Muscle of leg (tissue), 11 donors: Measurements from ENCODE around the gene RNF181. TPM values are rescaled to one million over a fixed set of nuclear protein-coding genes. Genes with fewer than 3 reads are reported as not detected.

Experiments used
- DNase-seq: peaks from one replicate; pipeline ENCODE4 v3.0.0; 2013
- H3K27ac ChIP-seq: one replicate; pipeline ENCODE4 v1.5.1; 2013; ENCODE audit warnings: mild to moderate bottlenecking, low read length, control low read depth
- H3K27me3 ChIP-seq: one replicate; pipeline ENCODE4 v1.6.1; 2013; ENCODE audit warnings: low read length; ENCODE audit not compliant: control insufficient read depth, insufficient read depth
- H3K36me3 ChIP-seq: one replicate; pipeline ENCODE4 v1.6.1; 2013; ENCODE audit warnings: low read length; ENCODE audit not compliant: control insufficient read depth, insufficient read depth
- H3K4me1 ChIP-seq: one replicate; pipeline ENCODE4 v1.6.1; 2013; ENCODE audit warnings: low read length; ENCODE audit not compliant: control insufficient read depth, insufficient read depth
- H3K4me3 ChIP-seq: one replicate; pipeline ENCODE4 v1.5.1; 2013; ENCODE audit warnings: low read length, control low read depth
- H3K9me3 ChIP-seq: replicated peaks from 2 replicates; pipeline ENCODE4 v1.6.1; 2013; ENCODE audit warnings: low read depth, low read length; ENCODE audit not compliant: control insufficient read depth
- WGBS: methylation state at CpG from one replicate; pipeline ENCODE4 v1.1.5; 2013; ENCODE audit warnings: missing lambda C conversion rate; ENCODE audit not compliant: insufficient coverage; 5-methylcytosine and 5-hydroxymethylcytosine counted together
- polyA plus RNA-seq, 8 donors: library from polyadenylated mRNA; unstranded; fragments of 120-200 nt; gene quantifications; one replicate each; pipeline versions ENCODE4 v1.2.1 to v1.2.3, GENCODE V29; 2013; ENCODE audit warnings: inconsistent platforms in 1 of 8, low replicate concordance in 1 of 8; ENCODE audit not compliant: insufficient read length in 8 of 8, insufficient read depth in 1 of 8
- total RNA-seq: library from RNA; stranded (reverse); fragments of 120-200 nt; gene quantifications from one replicate; pipeline ENCODE4 v1.2.4, GENCODE V29; 2013

Gene RNF181
- total and polyA plus RNA-seq, 9 donors = 53.9 to 109 (median 60.3) TPM

- Histone ChIP-seq H3K27ac (no peak overlapping the region), H3K27me3 (no peaks in the 10 kb centered on the region)
Observed at GRCh38 chr2:85635011-85635410, 39.5 kb downstream of the RNF181 start.

GRCh38 chr2:85635636-85636035 lies 40.1 kb downstream of the RNF181 start:
- no peak for DNase-seq
- 78% methylated on average over 3 of the region's 4 CpGs for WGBS
- Histone ChIP-seq H3K9me3 (no peaks in the 10 kb centered on the region), H3K27me3 (no peaks in the 10 kb centered on the region), H3K27ac (no peak overlapping the region), H3K4me3 (no peak overlapping the region), H3K36me3 (peaks cover 84% of the 10 kb centered on the region), H3K4me1 (no peaks in the 10 kb centered on the region)

More at GRCh38 chr2:85635011-85635410, 39.5 kb downstream of the RNF181 start:
- Histone ChIP-seq H3K4me3 (no peak overlapping the region), H3K9me3 (no peaks in the 10 kb centered on the region), H3K4me1 (no peaks in the 10 kb centered on the region), H3K36me3 (peaks cover 83% of the 10 kb centered on the region)
- DNase-seq = no peak
- 91% methylated on average over 6 of the region's 8 CpGs for WGBS

GRCh38 chr2:85642725-85643124 lies 47.2 kb downstream of the RNF181 start:
- H3K27me3 ChIP-seq = no peaks in the 10 kb centered on the region
- no peak overlapping the region for H3K27ac ChIP-seq
- H3K9me3 ChIP-seq = no peaks in the 10 kb centered on the region
- WGBS = no CpG with 5 or more reads among the region's 3 CpGs
- H3K4me1 ChIP-seq = no peaks in the 10 kb centered on the region
- DNase-seq = no peak
- no peak overlapping the region for H3K4me3 ChIP-seq
- peaks cover 81% of the 10 kb centered on the region for H3K36me3 ChIP-seq

- no peak overlapping the region for H3K27ac ChIP-seq
- H3K4me1 ChIP-seq = no peaks in the 10 kb centered on the region
- peaks cover 80% of the 10 kb centered on the region for H3K36me3 ChIP-seq
- DNase-seq = peak; percentile 21
- no peak overlapping the region for H3K4me3 ChIP-seq
- no peaks in the 10 kb centered on the region for H3K27me3 ChIP-seq
- no peaks in the 10 kb centered on the region for H3K9me3 ChIP-seq
- 91% methylated on average over 7 of the region's 8 CpGs for WGBS
Observed at GRCh38 chr2:85644909-85645308, 49.4 kb downstream of the RNF181 start.

GRCh38 chr2:85646166-85646565 lies 50.6 kb downstream of the RNF181 start:
- Histone ChIP-seq H3K4me3 (no peak overlapping the region), H3K27me3 (no peaks in the 10 kb centered on the region), H3K36me3 (peaks cover 77% of the 10 kb centered on the region), H3K9me3 (no peaks in the 10 kb centered on the region), H3K4me1 (no peaks in the 10 kb centered on the region), H3K27ac (no peak overlapping the region)
- DNase-seq = no peak
- WGBS = no CpG with 5 or more reads among the region's 2 CpGs

Other genes with a start within 250 kb of the RNF181 start
- gene RETSAT, start 241.2 kb upstream of the RNF181 start, total RNA-seq = 11.7 TPM
- gene RETSAT, start 241.2 kb upstream of the RNF181 start, polyA plus RNA-seq = 10 to 100 TPM in 7 of 8 donors, 1 to 10 TPM in 1; 7.9 to 19.2 (median 15.5) TPM
- gene ELMOD3, start 241.0 kb upstream of the RNF181 start, total RNA-seq = 14.3 TPM
- 10 to 100 TPM; 10.6 to 18.6 (median 16.1) TPM for gene ELMOD3, start 241.0 kb upstream of the RNF181 start, polyA plus RNA-seq
- gene CAPG, start 185.4 kb upstream of the RNF181 start, total RNA-seq = 44.6 TPM
- 10 to 100 TPM; 13.9 to 48.5 (median 26.2) TPM for gene CAPG, start 185.4 kb upstream of the RNF181 start, polyA plus RNA-seq
- gene SH2D6, start 177.0 kb upstream of the RNF181 start, total RNA-seq = 0.13 TPM
- 1 to 10 TPM in 1 of 8 donors, under 1 TPM in 7; 0.24 to 1.4 (median 0.66) TPM for gene SH2D6, start 177.0 kb upstream of the RNF181 start, polyA plus RNA-seq
- gene MAT2A, start 56.6 kb upstream of the RNF181 start, total RNA-seq = 71.5 TPM
- 100 to 1,000 TPM; 151 to 240 (median 191) TPM for gene MAT2A, start 56.6 kb upstream of the RNF181 start, polyA plus RNA-seq
- 26.2 TPM for gene GGCX, start 34.3 kb upstream of the RNF181 start, total RNA-seq
- 10 to 100 TPM; 16.5 to 26.1 (median 20.8) TPM for gene GGCX, start 34.3 kb upstream of the RNF181 start, polyA plus RNA-seq
- 9.8 TPM for gene VAMP8, start 18.2 kb upstream of the RNF181 start, total RNA-seq
- gene VAMP8, start 18.2 kb upstream of the RNF181 start, polyA plus RNA-seq = 10 to 100 TPM; 10.7 to 17.8 (median 12.4) TPM
- gene VAMP5, start 11.3 kb upstream of the RNF181 start, total RNA-seq = 18.0 TPM
- gene VAMP5, start 11.3 kb upstream of the RNF181 start, polyA plus RNA-seq = 10 to 100 TPM; 33.7 to 56.2 (median 41.6) TPM
- 7.9 TPM for gene TMEM150A, start 7.0 kb downstream of the RNF181 start, total RNA-seq
- 10 to 100 TPM in 3 of 8 donors, 1 to 10 TPM in 5; 7.7 to 11.7 (median 9.5) TPM for gene TMEM150A, start 7.0 kb downstream of the RNF181 start, polyA plus RNA-seq
- gene C2orf68, start 16.3 kb downstream of the RNF181 start, total RNA-seq = 29.2 TPM
- gene C2orf68, start 16.3 kb downstream of the RNF181 start, polyA plus RNA-seq = 10 to 100 TPM; 34.1 to 55.4 (median 44.9) TPM
- gene USP39, start 20.4 kb downstream of the RNF181 start, total RNA-seq = 31.5 TPM
- 10 to 100 TPM; 34.0 to 46.7 (median 39.8) TPM for gene USP39, start 20.4 kb downstream of the RNF181 start, polyA plus RNA-seq
- not detected for gene SFTPB, start 72.5 kb downstream of the RNF181 start, total RNA-seq
- gene SFTPB, start 72.5 kb downstream of the RNF181 start, polyA plus RNA-seq = 10 to 100 TPM in 1 of 8 donors, under 1 TPM in 2, not detected in 5; 0.07 to 16.1 (median 0.11) TPM
- gene GNLY, start 98.6 kb downstream of the RNF181 start, total RNA-seq = 0.31 TPM
- 1 to 10 TPM in 3 of 8 donors, under 1 TPM in 5; 0.36 to 3.0 (median 0.74) TPM for gene GNLY, start 98.6 kb downstream of the RNF181 start, polyA plus RNA-seq
- gene ATOH8, start 158.2 kb downstream of the RNF181 start, total RNA-seq = 15.7 TPM
- 10 to 100 TPM; 10.4 to 24.1 (median 19.7) TPM for gene ATOH8, start 158.2 kb downstream of the RNF181 start, polyA plus RNA-seq